ENCODE results near the gene PLEKHA1.

The PLEKHA1 gene

GRCh38 chr10:122471531-122472177, 97.1 kb downstream of the PLEKHA1 start:
- Histone ChIP-seq H2AFZ (ENCODE audit: low read depth, low read length, severe bottlenecking) (no peak overlapping the region), H3K79me2 (ENCODE audit: insufficient read depth, low read length) (no peaks in the 10 kb centered on the region), H3K27ac (ENCODE audit: low read depth, low read length) (no peak overlapping the region)

GRCh38 chr10:122473116-122473515, 98.6 kb downstream of the PLEKHA1 start:
- H3K27ac ChIP-seq (ENCODE audit: low read depth, low read length), result no peak overlapping the region
- no peaks in the 10 kb centered on the region for H4K20me1 ChIP-seq (ENCODE audit: low read depth, low read length)
- H3K27me3 ChIP-seq (ENCODE audit: low read length), result no peaks in the 10 kb centered on the region

More at GRCh38 chr10:122471531-122472177, 97.1 kb downstream of the PLEKHA1 start:
- Histone ChIP-seq H3K4me2 (ENCODE audit: low read depth, low read length, poor library complexity, severe bottlenecking) (no peak overlapping the region), H3K9me2 (replicated peaks; ENCODE audit: insufficient read depth, low read length) (no peaks in the 10 kb centered on the region), H3F3A (ENCODE audit: insufficient read depth) (no peaks in the 10 kb centered on the region), H4K20me1 (ENCODE audit: low read depth, low read length) (no peaks in the 10 kb centered on the region), H3K9me3 (ENCODE audit: insufficient read depth, low read length) (no peaks in the 10 kb centered on the region), H3K9ac (ENCODE audit: low read length) (no peak overlapping the region), H3K27me3 (ENCODE audit: low read length) (no peaks in the 10 kb centered on the region), H3K36me3 (ENCODE audit: low read length) (no peaks in the 10 kb centered on the region), H3K4me3 (ENCODE audit: insufficient read depth, low read length, poor library complexity, severe bottlenecking) (no peak overlapping the region)
- no peak for TF ChIP-seq EZH2phosphoT487 (conservative IDR thresholded peaks at IDR 0.05; ENCODE audit: low read length)
- no peak for TF ChIP-seq CTCF (IDR thresholded peaks at IDR 0.05; ENCODE audit: insufficient read depth, low read length, poor library complexity, severe bottlenecking)

GRCh38 chr10:122474131-122474818, 99.8 kb downstream of the PLEKHA1 start:
- Histone ChIP-seq H3K27ac (ENCODE audit: low read depth, low read length) (no peak overlapping the region), H2AFZ (ENCODE audit: low read depth, low read length, severe bottlenecking) (no peak overlapping the region), H3K4me3 (ENCODE audit: insufficient read depth, low read length, poor library complexity, severe bottlenecking) (no peak overlapping the region), H3K36me3 (ENCODE audit: low read length) (no peaks in the 10 kb centered on the region), H3K79me2 (ENCODE audit: insufficient read depth, low read length) (no peaks in the 10 kb centered on the region), H3K9ac (ENCODE audit: low read length) (no peak overlapping the region), H3K4me2 (ENCODE audit: low read depth, low read length, poor library complexity, severe bottlenecking) (no peak overlapping the region), H3K9me2 (replicated peaks; ENCODE audit: insufficient read depth, low read length) (no peaks in the 10 kb centered on the region), H4K20me1 (ENCODE audit: low read depth, low read length) (no peaks in the 10 kb centered on the region), H3K9me3 (ENCODE audit: insufficient read depth, low read length) (no peaks in the 10 kb centered on the region), H3K27me3 (ENCODE audit: low read length) (no peaks in the 10 kb centered on the region), H3F3A (ENCODE audit: insufficient read depth) (no peaks in the 10 kb centered on the region)
- TF ChIP-seq CTCF (IDR thresholded peaks at IDR 0.05; ENCODE audit: insufficient read depth, low read length, poor library complexity, severe bottlenecking) (no peak), EZH2phosphoT487 (conservative IDR thresholded peaks at IDR 0.05; ENCODE audit: low read length) (no peak)

More at GRCh38 chr10:122473116-122473515, 98.6 kb downstream of the PLEKHA1 start:
- Histone ChIP-seq H3K4me3 (ENCODE audit: insufficient read depth, low read length, poor library complexity, severe bottlenecking) (no peak overlapping the region), H3K9me2 (replicated peaks; ENCODE audit: insufficient read depth, low read length) (no peaks in the 10 kb centered on the region), H3K9me3 (ENCODE audit: insufficient read depth, low read length) (no peaks in the 10 kb centered on the region), H3K9ac (ENCODE audit: low read length) (no peak overlapping the region), H3K79me2 (ENCODE audit: insufficient read depth, low read length) (no peaks in the 10 kb centered on the region), H3K36me3 (ENCODE audit: low read length) (no peaks in the 10 kb centered on the region), H3K4me2 (ENCODE audit: low read depth, low read length, poor library complexity, severe bottlenecking) (no peak overlapping the region), H3F3A (ENCODE audit: insufficient read depth) (no peaks in the 10 kb centered on the region), H2AFZ (ENCODE audit: low read depth, low read length, severe bottlenecking) (no peak overlapping the region)
- TF ChIP-seq CTCF (IDR thresholded peaks at IDR 0.05; ENCODE audit: insufficient read depth, low read length, poor library complexity, severe bottlenecking) (no peak), EZH2phosphoT487 (conservative IDR thresholded peaks at IDR 0.05; ENCODE audit: low read length) (no peak)

Measured in SU-DHL-6 (cell line).